Smooth muscle cell (in vitro differentiated cells): ENCODE data around the gene DNAH17. TPM values are rescaled to one million over a fixed set of nuclear protein-coding genes. Genes with fewer than 3 reads are reported as not detected.

Experiments used
- DNase-seq: peaks from one replicate; lab custom pipeline; 2025; ENCODE audit not compliant: unreplicated experiment; lab: John Stamatoyannopoulos, UW
- H2AFZ ChIP-seq: fragments of 200-600 bp; sonication (generic); 2 replicates; pipeline ENCODE4 v1.6.0; 2016; ENCODE audit warnings: antibody characterized with exemption, low read depth, mild to moderate bottlenecking
- H3F3A ChIP-seq: fragments of 200-600 bp; sonication (generic); 2 replicates; pipeline ENCODE4 v1.6.0; 2017; ENCODE audit warnings: antibody characterized with exemption, low read depth
- H3K27ac ChIP-seq: fragments of 200-600 bp; sonication (generic); 2 replicates; pipeline ENCODE4 v1.5.1; 2016; ENCODE audit warnings: low read depth, mild to moderate bottlenecking
- H3K27me3 ChIP-seq: fragments of 200-600 bp; sonication (generic); 2 replicates; pipeline ENCODE4 v1.6.1; 2016; ENCODE audit warnings: low read depth, mild to moderate bottlenecking
- H3K36me3 ChIP-seq: fragments of 200-600 bp; sonication (generic); 2 replicates; pipeline ENCODE4 v1.5.1; 2016; ENCODE audit warnings: low read depth
- H3K4me1 ChIP-seq: fragments of 200-600 bp; sonication (generic); 2 replicates; pipeline ENCODE4 v1.5.1; 2016; ENCODE audit warnings: low read depth
- H3K4me2 ChIP-seq: fragments of 200-600 bp; sonication (generic); 2 replicates; pipeline ENCODE4 v1.6.0; 2016; ENCODE audit warnings: mild to moderate bottlenecking
- H3K4me3 ChIP-seq: fragments of 200-600 bp; sonication (generic); 2 replicates; pipeline ENCODE4 v1.5.1; 2016; ENCODE audit warnings: mild to moderate bottlenecking
- H3K79me2 ChIP-seq: fragments of 200-600 bp; sonication (generic); 2 replicates; pipeline ENCODE4 v1.6.0; 2016; ENCODE audit warnings: low read depth, mild to moderate bottlenecking
- H3K9ac ChIP-seq: fragments of 200-600 bp; sonication (generic); 2 replicates; pipeline ENCODE4 v1.6.0; 2016; ENCODE audit warnings: low read depth
- H3K9me3 ChIP-seq: fragments of 200-600 bp; sonication (generic); replicated peaks from 2 replicates; pipeline ENCODE4 v1.5.1; 2016; ENCODE audit warnings: low read depth
- H4K20me1 ChIP-seq: fragments of 200-600 bp; sonication (generic); 2 replicates; pipeline ENCODE4 v1.6.0; 2016; ENCODE audit warnings: low read depth
- WGBS: methylation state at CpG from one replicate; pipeline ENCODE4 v1.1.7; 2016; ENCODE audit warnings: low lambda C conversion rate; 5-methylcytosine and 5-hydroxymethylcytosine counted together
- polyA plus RNA-seq: library from polyadenylated mRNA; unstranded; fragments of >200 nt; fragmentation: Nextera tagmentation; extraction: Ambion mirVana; gene quantifications from 2 replicates; pipeline ENCODE4 v1.2.1, GENCODE V29; 2016
- total RNA-seq: library from RNA; depleted of rRNA; stranded (reverse); fragments of >200 nt; gene quantifications from 2 replicates; pipeline ENCODE4 v1.2.3, GENCODE V29; 2014
- TF ChIP-seq, protein P1 (sequence below): fragments of 200-600 bp; sonication (generic); IDR thresholded peaks from 2 replicates; pipeline ENCODE4 v1.5.1; 2017; ENCODE audit warnings: borderline replicate concordance, mild to moderate bottlenecking, antibody characterized with exemption; ENCODE audit not compliant: insufficient read depth, poor library complexity, severe bottlenecking

Gene DNAH17
- total and polyA plus RNA-seq, 2 experiments from 2014 or later, result 0.18 to 0.98 TPM

DNA sequence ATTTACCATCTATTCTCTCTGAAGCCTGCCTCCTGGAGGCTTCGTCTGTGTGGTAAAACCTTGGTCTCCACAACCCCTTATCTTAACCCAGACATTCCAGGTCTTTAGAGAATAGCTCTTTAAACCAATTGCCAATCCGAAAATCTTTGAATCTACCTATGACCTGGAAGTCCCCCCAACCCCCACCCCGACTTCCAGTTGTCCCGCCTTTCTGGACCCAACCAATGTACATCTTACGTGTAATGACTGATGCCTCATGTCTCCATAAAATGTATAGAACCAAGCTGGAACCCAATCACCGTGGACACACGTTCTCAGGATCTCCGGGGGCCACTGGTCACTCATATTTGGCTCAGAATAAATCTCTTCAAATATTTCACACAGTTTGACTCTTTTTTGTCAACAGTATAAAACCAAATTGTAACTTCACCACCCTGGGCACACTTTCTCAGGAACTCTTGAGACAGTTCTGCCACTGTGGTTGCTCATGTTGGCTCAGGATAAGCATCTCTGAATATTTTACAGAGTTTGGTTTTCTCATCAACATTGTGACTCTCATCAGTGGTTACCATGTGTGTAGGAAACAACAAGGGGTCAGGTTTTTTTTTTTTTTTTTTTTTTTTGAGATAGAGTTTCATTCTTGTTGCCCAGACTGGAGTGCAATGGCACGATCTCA is 18.1 kb upstream of the DNAH17 start:
- H3K9me3 ChIP-seq, result no peaks in the 10 kb centered on the region
- no peaks in the 10 kb centered on the region for H3K36me3 ChIP-seq
- TF ChIP-seq, protein P1, sequence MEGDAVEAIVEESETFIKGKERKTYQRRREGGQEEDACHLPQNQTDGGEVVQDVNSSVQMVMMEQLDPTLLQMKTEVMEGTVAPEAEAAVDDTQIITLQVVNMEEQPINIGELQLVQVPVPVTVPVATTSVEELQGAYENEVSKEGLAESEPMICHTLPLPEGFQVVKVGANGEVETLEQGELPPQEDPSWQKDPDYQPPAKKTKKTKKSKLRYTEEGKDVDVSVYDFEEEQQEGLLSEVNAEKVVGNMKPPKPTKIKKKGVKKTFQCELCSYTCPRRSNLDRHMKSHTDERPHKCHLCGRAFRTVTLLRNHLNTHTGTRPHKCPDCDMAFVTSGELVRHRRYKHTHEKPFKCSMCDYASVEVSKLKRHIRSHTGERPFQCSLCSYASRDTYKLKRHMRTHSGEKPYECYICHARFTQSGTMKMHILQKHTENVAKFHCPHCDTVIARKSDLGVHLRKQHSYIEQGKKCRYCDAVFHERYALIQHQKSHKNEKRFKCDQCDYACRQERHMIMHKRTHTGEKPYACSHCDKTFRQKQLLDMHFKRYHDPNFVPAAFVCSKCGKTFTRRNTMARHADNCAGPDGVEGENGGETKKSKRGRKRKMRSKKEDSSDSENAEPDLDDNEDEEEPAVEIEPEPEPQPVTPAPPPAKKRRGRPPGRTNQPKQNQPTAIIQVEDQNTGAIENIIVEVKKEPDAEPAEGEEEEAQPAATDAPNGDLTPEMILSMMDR, result no peak
- no peaks in the 10 kb centered on the region for H4K20me1 ChIP-seq
- no peak overlapping the region for H3K4me3 ChIP-seq
- DNase-seq, result no peak
- no peaks in the 10 kb centered on the region for H3K79me2 ChIP-seq
- H3K4me2 ChIP-seq, result no peak overlapping the region
- H3K4me1 ChIP-seq, result peaks cover 4% of the 10 kb centered on the region
- H3F3A ChIP-seq, result peaks cover 24% of the 10 kb centered on the region
- H3K27ac ChIP-seq, result no peak overlapping the region
- H3K9ac ChIP-seq, result no peak overlapping the region
- 90% methylated on average over 9 of the region's 9 CpGs for WGBS
- H2AFZ ChIP-seq, result no peak overlapping the region
- no peaks in the 10 kb centered on the region for H3K27me3 ChIP-seq

DNA sequence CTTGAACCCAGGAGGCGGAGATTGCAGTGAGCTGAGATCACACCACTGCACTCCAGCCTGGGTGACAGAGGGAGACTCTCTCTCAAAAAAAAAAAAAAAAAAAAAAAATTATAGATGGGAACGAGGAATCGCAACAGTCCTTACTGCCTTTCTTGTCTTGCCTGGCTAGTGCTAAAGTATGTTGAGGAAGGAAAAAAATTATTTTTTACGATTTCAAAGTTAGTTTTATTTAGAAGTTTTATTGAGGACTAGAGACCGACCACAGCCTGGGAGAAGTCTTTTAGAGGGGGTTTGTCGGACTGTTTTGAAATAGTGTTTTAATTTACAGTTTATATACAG is 15.8 kb upstream of the DNAH17 start:
- Histone ChIP-seq H3K4me2 (peak overlapping the region; percentile 53), H3K79me2 (no peaks in the 10 kb centered on the region), H3K4me1 (peaks cover 4% of the 10 kb centered on the region), H3F3A (peaks cover 24% of the 10 kb centered on the region), H3K36me3 (no peaks in the 10 kb centered on the region), H3K27me3 (no peaks in the 10 kb centered on the region), H3K4me3 (no peak overlapping the region), H3K9me3 (no peaks in the 10 kb centered on the region), H2AFZ (no peak overlapping the region), H3K9ac (peak overlapping the region; percentile 25), H3K27ac (peak overlapping the region; percentile 96), H4K20me1 (no peaks in the 10 kb centered on the region)
- no peak for DNase-seq
- TF ChIP-seq, protein P1, result no peak
- 60% methylated on average over 6 of the region's 6 CpGs for WGBS

DNA sequence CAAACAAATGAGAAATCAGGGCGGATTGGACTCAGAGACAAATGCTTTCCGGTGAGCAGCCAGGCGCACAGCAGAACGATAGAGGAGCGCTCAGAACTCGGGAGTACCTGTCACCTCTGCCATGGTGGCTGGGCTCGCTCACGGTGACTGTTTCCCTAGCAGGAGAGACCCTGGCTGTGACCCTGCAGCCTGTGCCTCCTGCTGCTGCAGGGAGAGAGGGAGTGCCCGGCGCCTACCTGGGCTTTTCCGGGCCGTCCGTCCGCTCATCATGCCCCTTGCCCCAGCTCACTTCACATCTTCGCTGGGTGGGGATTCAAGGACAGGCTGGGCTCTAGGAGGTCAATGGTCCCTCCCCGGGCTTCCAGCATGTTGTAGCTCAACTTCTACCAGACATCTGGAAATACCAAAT is 14.1 kb upstream of the DNAH17 start:
- no peaks in the 10 kb centered on the region for H3K27me3 ChIP-seq
- H2AFZ ChIP-seq, result no peak overlapping the region
- no peaks in the 10 kb centered on the region for H4K20me1 ChIP-seq
- H3F3A ChIP-seq, result peaks cover 15% of the 10 kb centered on the region
- WGBS, result 89% methylated on average over 15 of the region's 16 CpGs
- no peak overlapping the region for H3K4me2 ChIP-seq
- DNase-seq, result no peak
- peaks cover 4% of the 10 kb centered on the region for H3K4me1 ChIP-seq
- H3K4me3 ChIP-seq, result no peak overlapping the region
- H3K36me3 ChIP-seq, result no peaks in the 10 kb centered on the region
- H3K27ac ChIP-seq, result no peak overlapping the region
- H3K9ac ChIP-seq, result no peak overlapping the region
- H3K9me3 ChIP-seq, result no peaks in the 10 kb centered on the region
- TF ChIP-seq, protein P1, result no peak
- no peaks in the 10 kb centered on the region for H3K79me2 ChIP-seq

GRCh38 chr17:78589885-78590284 is 12.7 kb upstream of the DNAH17 start:
- peaks cover 9% of the 10 kb centered on the region for H3F3A ChIP-seq
- H3K9ac ChIP-seq, result no peak overlapping the region
- DNase-seq, result no peak
- H4K20me1 ChIP-seq, result no peaks in the 10 kb centered on the region
- no peak overlapping the region for H3K4me3 ChIP-seq
- no peak overlapping the region for H2AFZ ChIP-seq
- H3K4me1 ChIP-seq, result peaks cover 4% of the 10 kb centered on the region
- H3K27ac ChIP-seq, result peak overlapping the region; percentile 50
- no peak overlapping the region for H3K4me2 ChIP-seq
- no peaks in the 10 kb centered on the region for H3K36me3 ChIP-seq
- TF ChIP-seq, protein P1, result no peak
- H3K27me3 ChIP-seq, result no peaks in the 10 kb centered on the region
- H3K79me2 ChIP-seq, result no peaks in the 10 kb centered on the region
- H3K9me3 ChIP-seq, result no peaks in the 10 kb centered on the region
- 86% methylated on average over 13 of the region's 13 CpGs for WGBS
